A673 (cell line): ENCODE data around the gene GCC1. TPM values are rescaled to one million over a fixed set of nuclear protein-coding genes. Genes with fewer than 3 reads are reported as not detected.

Experiments
- BruUV-seq: library from RNA; stranded (reverse); fragments of 400-500 nt; replicated peaks from 2 replicates; lab custom pipeline; 2021; lab: Mats Ljungman, UMichigan
- CTCF ChIA-PET: fragments of 300-600 bp; sonication (Branson Sonifier 250); formaldehyde crosslinking; loops from one replicate; lab custom pipeline; 2022; ENCODE audit warnings: antibody characterized with exemption; lab: Charles Lee
- POLR2A ChIA-PET: fragments of 300-600 bp; sonication (Branson Sonifier 250); formaldehyde crosslinking; loops from one replicate; lab custom pipeline; 2022; ENCODE audit warnings: antibody characterized with exemption; ENCODE audit not compliant: low non-redundant PET; lab: Charles Lee
- DNase-seq: peaks from one replicate; pipeline ENCODE4 v3.0.0-alpha.2; 2015; ENCODE audit warnings: low spot score
- H3K27ac ChIP-seq: fragments of 200-600 bp; sonication (generic); 2 replicates; pipeline ENCODE4 v1.5.1; 2016; ENCODE audit warnings: mixed run types, low read depth, mild to moderate bottlenecking, mixed read lengths, antibody characterized with exemption, low read length; ENCODE audit not compliant: poor library complexity, severe bottlenecking
- H3K27me3 ChIP-seq: fragments of 200-600 bp; sonication (generic); replicated peaks from 2 replicates; pipeline ENCODE4 v1.6.1; 2017; ENCODE audit warnings: mixed run types, low read depth, mild to moderate bottlenecking, mixed read lengths, antibody characterized with exemption, low read length; ENCODE audit not compliant: insufficient read depth, poor library complexity
- H3K36me3 ChIP-seq: fragments of 200-600 bp; sonication (generic); 2 replicates; pipeline ENCODE4 v1.6.1; 2016; ENCODE audit warnings: mixed run types, mild to moderate bottlenecking, mixed read lengths, antibody characterized with exemption, low read length; ENCODE audit not compliant: insufficient read depth, poor library complexity, severe bottlenecking
- H3K4me1 ChIP-seq: fragments of 200-600 bp; sonication (generic); 2 replicates; pipeline ENCODE4 v1.6.1; 2017; ENCODE audit warnings: mixed run types, mild to moderate bottlenecking, mixed read lengths, antibody characterized with exemption, low read length; ENCODE audit not compliant: insufficient read depth, poor library complexity, severe bottlenecking
- H3K4me3 ChIP-seq: fragments of 200-600 bp; sonication (generic); 2 replicates; pipeline ENCODE4 v1.5.1; 2016; ENCODE audit warnings: low read depth, mixed run types, mild to moderate bottlenecking, mixed read lengths, low read length; ENCODE audit not compliant: poor library complexity, severe bottlenecking
- H3K9me3 ChIP-seq: fragments of 200-600 bp; sonication (generic); 2 replicates; pipeline ENCODE4 v1.6.1; 2016; ENCODE audit warnings: mixed run types, low read depth, mild to moderate bottlenecking, mixed read lengths, antibody characterized with exemption, low read length; ENCODE audit not compliant: poor library complexity, severe bottlenecking
- CTCF ChIP-seq: fragments of 300-800, 200-600 bp; sonication (generic); conservative IDR thresholded peaks from 2 replicates; pipeline ENCODE4 v1.5.1; 2017; ENCODE audit warnings: low read depth, mild to moderate bottlenecking, antibody characterized with exemption, low read length, moderate library complexity, mixed read lengths
- EZH2 ChIP-seq: fragments of 200-600 bp; sonication (generic); IDR thresholded peaks from 2 replicates; pipeline ENCODE4 v1.6.1; 2017; ENCODE audit warnings: borderline replicate concordance, low read depth, mild to moderate bottlenecking, mixed read lengths, antibody characterized with exemption, low read length; ENCODE audit not compliant: poor library complexity, severe bottlenecking
- intact Hi-C: fragments of 100-400 bp; cut with micrococcal nuclease; formaldehyde crosslinking; loops from one replicate; pipeline ENCODE4 v1.10.0; 2022; ENCODE audit not compliant: unreplicated experiment
- total RNA-seq: library from RNA; stranded (reverse); gene quantifications from 2 replicates; pipeline ENCODE4 v1.2.3, GENCODE V29; 2021

The GCC1 gene
- total RNA-seq, 1 experiment from 2014 or later, result 15.2 TPM

GRCh38 chr7:127629268-127629854, 44.0 kb upstream of the GCC1 start:
- BruUV-seq, result no TSS peak
- Histone ChIP-seq H3K27me3 (peaks cover 10% of the 10 kb centered on the region), H3K9me3 (no peaks in the 10 kb centered on the region), H3K27ac (no peak overlapping the region), H3K4me1 (no peaks in the 10 kb centered on the region), H3K36me3 (no peaks in the 10 kb centered on the region), H3K4me3 (no peak overlapping the region)
- ChIA-PET CTCF (no interaction called here), POLR2A (no interaction called here)
- intact Hi-C loops, result no loop called here
- peak; percentile 68 for TF ChIP-seq CTCF
- TF ChIP-seq EZH2, result no peak
- DNase-seq, result no peak

GRCh38 chr7:127628445-127628844, 43.0 kb upstream of the GCC1 start:
- no peaks in the 10 kb centered on the region for H3K36me3 ChIP-seq
- no peak overlapping the region for H3K4me3 ChIP-seq
- TF ChIP-seq CTCF, result peak; percentile 27; the same call in 1 of the 2 replicates
- TF ChIP-seq EZH2, result no peak
- POLR2A ChIA-PET, result no interaction called here
- CTCF ChIA-PET, result no interaction called here
- intact Hi-C loops, result no loop called here
- DNase-seq, result no peak
- no peaks in the 10 kb centered on the region for H3K9me3 ChIP-seq
- BruUV-seq, result no TSS peak
- no peak overlapping the region for H3K27ac ChIP-seq
- no peaks in the 10 kb centered on the region for H3K4me1 ChIP-seq
- H3K27me3 ChIP-seq, result peaks cover 16% of the 10 kb centered on the region

GRCh38 chr7:127625331-127625730, 39.9 kb upstream of the GCC1 start:
- no peak for DNase-seq
- ChIA-PET POLR2A (no interaction called here), CTCF (no interaction called here)
- TF ChIP-seq CTCF, result no peak
- no peak for TF ChIP-seq EZH2
- intact Hi-C loops, result no loop called here
- H3K27me3 ChIP-seq, result peaks cover 47% of the 10 kb centered on the region
- no peak overlapping the region for H3K4me3 ChIP-seq
- no peaks in the 10 kb centered on the region for H3K4me1 ChIP-seq
- no TSS peak for BruUV-seq
- no peaks in the 10 kb centered on the region for H3K36me3 ChIP-seq
- H3K27ac ChIP-seq, result no peak overlapping the region
- H3K9me3 ChIP-seq, result no peaks in the 10 kb centered on the region
